Endothelial cell of umbilical vein (primary cell): ENCODE measurements around the gene AOX1. TPM values are rescaled to one million over a fixed set of nuclear protein-coding genes. Genes with fewer than 3 reads are reported as not detected.

ENCODE experiments used
- BruUV-seq: library from RNA; stranded (reverse); fragments of 400-500 nt; replicated peaks from 2 replicates; lab custom pipeline; 2021; lab: Mats Ljungman, UMichigan
- CTCF ChIA-PET: fragments of 300-600, 350-600 bp; sonication (Branson Sonifier 250); formaldehyde crosslinking; loops from one replicate; lab custom pipeline; 2021; ENCODE audit warnings: antibody characterized with exemption, inconsistent platforms; lab: Charles Lee
- POLR2A ChIA-PET: fragments of 300-600, 350-600 bp; sonication (Branson Sonifier 250); formaldehyde crosslinking; loops from one replicate; lab custom pipeline; 2021; ENCODE audit warnings: antibody characterized with exemption, inconsistent platforms; lab: Charles Lee
- DNase-seq: peaks from one replicate; pipeline ENCODE4 v3.0.0-alpha.2; 2011; ENCODE audit warnings: low read depth, low spot score
- FAIRE-seq: peaks from 2 replicates; lab custom pipeline; 2011; peaks lifted over from hg19 to GRCh38; lab: Jason Lieb, UNC
- H2AFZ ChIP-seq: 2 replicates; pipeline ENCODE4 v1.6.0; 2012; ENCODE audit warnings: low read depth, low read length, control low read depth, inconsistent platforms
- H3K27ac ChIP-seq: 2 replicates; pipeline ENCODE4 v1.5.1; 2011; ENCODE audit warnings: low read depth, mild to moderate bottlenecking, control low read depth, low read length, moderate library complexity; ENCODE audit not compliant: insufficient read depth
- H3K27me3 ChIP-seq, 2 experiments: 2 replicates each; pipeline versions ENCODE4 v1.6.0 to v1.6.1; 2011; ENCODE audit warnings: low read length in 2 of 2, mixed read lengths in 1 of 2; ENCODE audit not compliant: control insufficient read depth in 2 of 2, insufficient read depth in 2 of 2
- H3K36me3 ChIP-seq, 2 experiments: 2 replicates in 1 of 2; 3 replicates in 1 of 2; pipeline ENCODE4 v1.5.1; 2011; ENCODE audit warnings: low read length in 2 of 2, mild to moderate bottlenecking in 1 of 2, moderate library complexity in 1 of 2; ENCODE audit not compliant: control insufficient read depth in 2 of 2, insufficient read depth in 2 of 2; ENCODE audit errors: extremely low read depth in 1 of 2
- H3K4me1 ChIP-seq: 3 replicates; pipeline ENCODE4 v1.5.1; 2011; ENCODE audit warnings: mild to moderate bottlenecking, low read length; ENCODE audit not compliant: control insufficient read depth, insufficient read depth; ENCODE audit errors: extremely low read depth
- H3K4me2 ChIP-seq: 2 replicates; pipeline ENCODE4 v1.6.1; 2011; ENCODE audit warnings: low read length, control low read depth, mixed read lengths; ENCODE audit not compliant: insufficient read depth
- H3K4me3 ChIP-seq, 3 experiments: fragments of 200-600 bp in 1 of 3; sonication (generic), shearing (Covaris generic) in 1 of 3; replicated peaks in 1 of 3; 2 replicates each; pipeline ENCODE4 v1.5.1; 2011 to 2016; ENCODE audit warnings: control low read depth in 3 of 3, low read length in 3 of 3, mild to moderate bottlenecking in 2 of 3, inconsistent platforms in 1 of 3, low read depth in 1 of 3, moderate library complexity in 1 of 3; ENCODE audit not compliant: insufficient read depth in 1 of 3
- H3K79me2 ChIP-seq: 2 replicates; pipeline ENCODE4 v1.6.0; 2012; ENCODE audit warnings: low read length, inconsistent platforms; ENCODE audit not compliant: control insufficient read depth, insufficient read depth
- H3K9ac ChIP-seq: replicated peaks from 2 replicates; pipeline ENCODE3; 2011; ENCODE audit warnings: low read length, control low read depth; ENCODE audit not compliant: insufficient read depth; ENCODE audit errors: extremely low read depth
- H3K9me1 ChIP-seq: replicated peaks from 3 replicates; pipeline ENCODE4 v1.6.0; 2011; ENCODE audit warnings: mild to moderate bottlenecking, low read length; ENCODE audit not compliant: control insufficient read depth, insufficient read depth; ENCODE audit errors: extremely low read depth
- H3K9me3 ChIP-seq: replicated peaks from 2 replicates; pipeline ENCODE4 v1.5.1; 2012; ENCODE audit warnings: low read length, inconsistent platforms; ENCODE audit not compliant: control insufficient read depth, insufficient read depth
- H4K20me1 ChIP-seq: replicated peaks from 2 replicates; pipeline ENCODE3; 2011; ENCODE audit warnings: mild to moderate bottlenecking, low read length; ENCODE audit not compliant: control insufficient read depth, insufficient read depth; ENCODE audit errors: extremely low read depth
- CTCF ChIP-seq, 2 donors: IDR thresholded peaks; 1 replicate in 1 of 2; 2 replicates in 1 of 2; pipeline ENCODE4 v1.5.1; 2011; ENCODE audit warnings: low read length in 2 of 2, mild to moderate bottlenecking in 2 of 2, moderate library complexity in 2 of 2, control low read depth in 1 of 2, inconsistent platforms in 1 of 2, low read depth in 1 of 2; ENCODE audit not compliant: insufficient read depth in 1 of 2; ENCODE audit errors: extremely low read depth in 1 of 2
- EZH2 ChIP-seq: IDR thresholded peaks from 2 replicates; pipeline ENCODE4 v1.6.1; 2012; ENCODE audit warnings: borderline replicate concordance, low read depth, mild to moderate bottlenecking, moderate library complexity, low read length, inconsistent platforms; ENCODE audit not compliant: severe bottlenecking
- MAX ChIP-seq: IDR thresholded peaks from 2 replicates; pipeline ENCODE4 v1.6.1; 2011; ENCODE audit not compliant: insufficient read depth, insufficient read length
- MYC ChIP-seq: IDR thresholded peaks from one replicate; pipeline ENCODE4 v1.6.1; 2011; ENCODE audit warnings: mild to moderate bottlenecking, low read depth, low read length
- POLR2A ChIP-seq: IDR thresholded peaks from 2 replicates; pipeline ENCODE4 v1.6.1; 2012; ENCODE audit warnings: low read depth, mild to moderate bottlenecking, control low read depth, low read length
- POLR2AphosphoS5 ChIP-seq: IDR thresholded peaks from 2 replicates; pipeline ENCODE4 v1.6.1; 2012; ENCODE audit warnings: low read depth, mild to moderate bottlenecking, control low read depth, low read length, moderate library complexity; ENCODE audit not compliant: insufficient read depth
- dilution Hi-C: fragments of 300-500 bp; cut with MboI; formaldehyde crosslinking; loops from one replicate; pipeline ENCODE4 v1.15.0; 2019; ENCODE audit warnings: low sequenced_read_pairs; ENCODE audit not compliant: extremely low pct_ligation_motif_present
- intact Hi-C: fragments of 100-400 bp; cut with micrococcal nuclease; formaldehyde crosslinking; loops from one replicate; pipeline ENCODE4 v1.10.0; 2022
- polyA plus RNA-seq, 4 experiments: library from polyadenylated mRNA; depleted of rRNA in 3 of 4; stranded (reverse) in 3 of 4; unstranded in 1 of 4; fragments of >200 nt; gene quantifications; 2 replicates each; pipeline versions ENCODE4 v1.2.1 to v1.2.3, GENCODE V29; 2011 to 2012; ENCODE audit warnings: missing spikeins in 1 of 4
- total RNA-seq: library from RNA; stranded (reverse); gene quantifications from 2 replicates; pipeline ENCODE4 v1.2.3, GENCODE V29; 2021

The AOX1 gene
- total and polyA plus RNA-seq, 2 donors (not counting 3 experiments of a cell fraction or from before 2014, with no cell fraction given) = 0.03 to 0.46 TPM

- FAIRE-seq = no peak
- H3K36me3 ChIP-seq = no peaks in the 10 kb centered on the region
Measured at GRCh38 chr2:200664770-200665494, 79.1 kb downstream of the AOX1 start.

More at GRCh38 chr2:200664770-200665494, 79.1 kb downstream of the AOX1 start:
- H3K27ac ChIP-seq = no peak overlapping the region
- dilution Hi-C loops (no loop called here), intact Hi-C loops (no loop called here)
- H3K4me1 ChIP-seq = no peaks in the 10 kb centered on the region
- no peak overlapping the region for H3K4me2 ChIP-seq
- H3K27me3 ChIP-seq = peaks cover 0 to 9% of the 10 kb centered on the region in 2 experiments
- H3K9ac ChIP-seq = no peak overlapping the region
- no peaks in the 10 kb centered on the region for H4K20me1 ChIP-seq
- no peak for DNase-seq
- no peaks in the 10 kb centered on the region for H3K9me3 ChIP-seq
- H3K79me2 ChIP-seq = no peaks in the 10 kb centered on the region
- no peaks in the 10 kb centered on the region for H3K9me1 ChIP-seq
- POLR2A ChIA-PET = no interaction called here
- CTCF ChIA-PET = interaction anchor here (1.0 kb wide), 1 partner anchor 9 kb away, joined by 3 read pairs; no protein-coding TSS in a partner anchor
- no TSS peak for BruUV-seq
- no peak overlapping the region for H3K4me3 ChIP-seq
- no peak overlapping the region for H2AFZ ChIP-seq
- TF ChIP-seq POLR2A = no peak
- no peak for TF ChIP-seq EZH2
- no peak for TF ChIP-seq MYC
- TF ChIP-seq POLR2AphosphoS5 = no peak
- no peak for TF ChIP-seq CTCF (IDR thresholded peaks at IDR 0.05; ENCODE audit: extremely low read depth in 1 of 2, insufficient read depth in 1 of 2, low read depth in 1 of 2, low read length in 2 of 2)
- TF ChIP-seq MAX = no peak
